Measurements from ENCODE around the gene RABGGTB. TPM values are rescaled to one million over a fixed set of nuclear protein-coding genes. Genes with fewer than 3 reads are reported as not detected.

Gene RABGGTB
- total and polyA plus RNA-seq, 9 of the 15 experiments (the other 6 are each of a cell fraction or from before 2014, with no cell fraction given): 148 to 354 (median 206) TPM

- no peak for TF ChIP-seq RAD21 (CRISPR knock-in tag; conservative IDR thresholded peaks at IDR 0.05 in 1 of 2, IDR thresholded peaks at IDR 0.05 in 1 of 2)
- no peak for TF ChIP-seq THRAP3 (IDR thresholded peaks at IDR 0.05; ENCODE audit: borderline replicate concordance)
- no peak for TF ChIP-seq ZNF445 (CRISPR knock-in tag; IDR thresholded peaks at IDR 0.05; ENCODE audit: low read depth)
- no peak for TF ChIP-seq SRSF3 (IDR thresholded peaks at IDR 0.05; ENCODE audit: insufficient read depth, low read length)
- no peak for TF ChIP-seq MECOM (CRISPR knock-in tag; IDR thresholded peaks at IDR 0.05)
- no peak for TF ChIP-seq CEBPZ (IDR thresholded peaks at IDR 0.05; ENCODE audit: borderline replicate concordance, low read depth, low read length)
- no peak for TF ChIP-seq ZNF586 (CRISPR knock-in tag; conservative IDR thresholded peaks at IDR 0.05)
- TF ChIP-seq ZNF316 (IDR thresholded peaks at IDR 0.05): no peak
- no peak for TF ChIP-seq HDAC6 (IDR thresholded peaks at IDR 0.05; ENCODE audit: low read depth, low read length)
- no peak for TF ChIP-seq NEUROD1 (IDR thresholded peaks at IDR 0.05; ENCODE audit: borderline replicate concordance, low read depth, low read length, partially characterized antibody)
- no peak for TF ChIP-seq SP2 (IDR thresholded peaks at IDR 0.05; ENCODE audit: extremely low read depth, low read depth, low read length, poor library complexity, severe bottlenecking)
- no peak for TF ChIP-seq ZNF75A (CRISPR knock-in tag; IDR thresholded peaks at IDR 0.05)
- TF ChIP-seq BACH1 (tag; IDR thresholded peaks at IDR 0.05): no peak
- no peak for TF ChIP-seq CCAR2 (IDR thresholded peaks at IDR 0.05; ENCODE audit: low read depth, low read length)
- TF ChIP-seq ZBTB49 (CRISPR knock-in tag; IDR thresholded peaks at IDR 0.05; ENCODE audit: borderline replicate concordance): no peak
- TF ChIP-seq ZHX1 (conservative IDR thresholded peaks at IDR 0.05; ENCODE audit: low read length): no peak
- TF ChIP-seq TAF9B (IDR thresholded peaks at IDR 0.05; ENCODE audit: partially characterized antibody): no peak
- TF ChIP-seq ZNF398 (CRISPR knock-in tag; IDR thresholded peaks at IDR 0.05): no peak
These were observed 11.2 kb downstream of the RABGGTB start (continued) for GRCh38 chr1:75797273-75797588.

Measured in K562 (cell line).